ENCODE results near the gene CCDC158.

DNA sequence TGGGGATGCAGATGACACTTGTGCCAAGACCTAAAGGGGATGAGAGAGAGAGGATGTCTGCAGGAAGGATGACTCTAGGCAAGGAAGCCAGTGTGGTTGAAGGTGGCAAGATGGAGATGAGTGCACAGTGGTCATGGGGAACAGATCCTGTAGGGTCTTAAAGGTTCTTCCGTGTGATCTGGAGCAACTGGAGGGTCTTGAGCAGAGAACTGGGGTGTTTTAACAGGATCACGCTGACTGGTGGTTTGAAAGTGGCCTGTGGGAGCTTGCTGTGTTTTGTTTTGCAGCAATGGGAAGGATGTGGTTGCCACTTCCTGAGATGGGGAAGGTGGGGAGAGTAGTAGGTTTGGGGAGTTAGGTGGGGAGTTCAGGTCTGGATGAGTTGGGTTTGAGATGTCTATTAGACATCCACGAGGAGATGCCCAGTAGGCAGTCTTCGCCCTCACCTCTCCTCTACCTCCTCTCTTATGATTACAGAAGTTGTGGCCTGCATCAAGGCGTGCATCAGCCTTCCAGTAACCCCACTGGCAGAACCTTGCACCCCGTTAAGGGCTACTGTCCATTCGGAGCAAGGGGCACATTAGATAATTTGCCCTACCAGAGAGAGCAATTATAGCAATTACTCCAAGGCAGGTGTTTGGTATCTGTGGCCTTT is 115.8 kb downstream of the CCDC158 start:
- TF ChIP-seq, protein P1, sequence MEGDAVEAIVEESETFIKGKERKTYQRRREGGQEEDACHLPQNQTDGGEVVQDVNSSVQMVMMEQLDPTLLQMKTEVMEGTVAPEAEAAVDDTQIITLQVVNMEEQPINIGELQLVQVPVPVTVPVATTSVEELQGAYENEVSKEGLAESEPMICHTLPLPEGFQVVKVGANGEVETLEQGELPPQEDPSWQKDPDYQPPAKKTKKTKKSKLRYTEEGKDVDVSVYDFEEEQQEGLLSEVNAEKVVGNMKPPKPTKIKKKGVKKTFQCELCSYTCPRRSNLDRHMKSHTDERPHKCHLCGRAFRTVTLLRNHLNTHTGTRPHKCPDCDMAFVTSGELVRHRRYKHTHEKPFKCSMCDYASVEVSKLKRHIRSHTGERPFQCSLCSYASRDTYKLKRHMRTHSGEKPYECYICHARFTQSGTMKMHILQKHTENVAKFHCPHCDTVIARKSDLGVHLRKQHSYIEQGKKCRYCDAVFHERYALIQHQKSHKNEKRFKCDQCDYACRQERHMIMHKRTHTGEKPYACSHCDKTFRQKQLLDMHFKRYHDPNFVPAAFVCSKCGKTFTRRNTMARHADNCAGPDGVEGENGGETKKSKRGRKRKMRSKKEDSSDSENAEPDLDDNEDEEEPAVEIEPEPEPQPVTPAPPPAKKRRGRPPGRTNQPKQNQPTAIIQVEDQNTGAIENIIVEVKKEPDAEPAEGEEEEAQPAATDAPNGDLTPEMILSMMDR (IDR thresholded peaks at IDR 0.05): no peak
- no peak for TF ChIP-seq EZH2 (IDR thresholded peaks at IDR 0.05; ENCODE audit: borderline replicate concordance, insufficient read depth, low read depth, low read length, poor library complexity, severe bottlenecking)

Data from B cell (primary cell).